Fibroblast of pulmonary artery (primary cell): ENCODE results near the gene PDGFD.
"Not testable (repeated sequence)": the region's sequence is repeated elsewhere in the genome, so short reads cannot be mapped to it uniquely, and the experiment has no call there.

Source experiments
- DNase-seq: peaks from one replicate; pipeline ENCODE4 v3.0.0-alpha.2; 2010; ENCODE audit warnings: low read depth
- H3K4me3 ChIP-seq: replicated peaks from 2 replicates; pipeline ENCODE4 v1.5.1; 2011; ENCODE audit warnings: low read depth, mild to moderate bottlenecking, control low read depth, low read length, moderate library complexity
- CTCF ChIP-seq: IDR thresholded peaks from 2 replicates; pipeline ENCODE4 v1.5.1; 2011; ENCODE audit warnings: mild to moderate bottlenecking, control low read depth, low read length, inconsistent platforms; ENCODE audit errors: missing control alignments

The PDGFD gene

DNA sequence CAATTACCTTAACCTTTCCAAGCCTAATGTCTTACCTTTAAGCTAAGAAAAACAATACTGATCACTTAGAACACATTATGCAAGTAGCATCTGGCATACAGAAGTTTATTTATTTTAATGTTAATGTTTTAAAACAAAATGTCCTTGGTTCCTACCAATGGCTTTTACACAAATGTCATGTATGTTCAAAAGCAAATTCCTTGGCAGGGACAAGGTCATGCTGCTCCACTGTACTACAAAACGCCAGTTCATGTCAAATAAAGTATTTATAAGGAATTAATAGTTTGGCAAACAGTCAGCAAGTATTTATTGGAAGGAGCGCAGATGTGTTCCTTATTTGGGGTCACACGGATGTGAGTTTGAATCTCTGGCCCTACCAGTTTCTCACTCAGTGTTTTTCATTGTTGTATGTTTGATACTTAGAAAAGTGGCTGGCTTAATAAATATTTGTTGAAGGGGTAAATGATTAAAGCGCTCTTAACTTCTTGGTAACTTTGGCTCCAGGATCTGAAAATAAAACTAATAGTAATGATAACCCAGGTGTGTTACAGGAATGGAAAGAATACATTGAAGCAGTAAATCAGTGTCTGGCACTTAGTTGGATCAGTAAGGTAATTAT lies 108.9 kb downstream of the PDGFD start:
- no peak for TF ChIP-seq CTCF
- no peak overlapping the region for H3K4me3 ChIP-seq
- DNase-seq: no peak

DNA sequence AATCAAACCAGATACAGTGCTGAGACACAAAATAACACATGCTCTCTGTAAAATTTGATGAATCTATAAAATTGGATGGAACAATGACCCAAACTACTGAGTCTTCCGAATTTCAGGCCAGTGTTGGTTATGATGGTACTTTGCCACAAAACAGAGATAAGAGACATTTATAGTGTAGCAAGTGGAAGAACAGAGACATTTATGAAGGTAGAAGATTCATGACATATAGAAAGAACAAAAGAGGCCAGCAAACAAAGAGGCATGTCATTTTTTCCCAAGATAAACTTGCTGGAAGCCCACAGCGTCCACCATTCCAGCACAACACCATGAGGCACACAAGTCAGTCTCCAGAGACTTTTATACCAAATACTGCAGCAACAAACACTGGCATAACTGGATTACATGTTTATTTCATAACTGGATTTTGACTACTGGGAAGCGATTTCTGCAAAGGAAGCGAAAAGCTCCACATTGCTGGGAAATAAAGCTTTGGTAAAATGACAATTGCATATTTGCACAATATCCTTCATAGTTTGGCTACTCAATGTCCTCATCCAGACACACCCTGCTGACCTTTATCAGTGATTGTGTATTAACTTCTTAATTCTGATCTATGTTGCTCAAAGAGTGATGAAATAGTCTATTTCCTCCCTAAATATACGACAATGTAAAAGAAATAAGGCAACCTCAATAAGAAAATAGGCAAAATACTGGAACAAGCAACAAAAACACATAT lies 110.0 kb downstream of the PDGFD start:
- TF ChIP-seq CTCF: no peak
- no peak overlapping the region for H3K4me3 ChIP-seq
- DNase-seq: no peak

- no peak for TF ChIP-seq CTCF
- DNase-seq: no peak
- no peak overlapping the region for H3K4me3 ChIP-seq
Observed at GRCh38 chr11:104051778-104052177, 112.2 kb downstream of the PDGFD start.

DNA sequence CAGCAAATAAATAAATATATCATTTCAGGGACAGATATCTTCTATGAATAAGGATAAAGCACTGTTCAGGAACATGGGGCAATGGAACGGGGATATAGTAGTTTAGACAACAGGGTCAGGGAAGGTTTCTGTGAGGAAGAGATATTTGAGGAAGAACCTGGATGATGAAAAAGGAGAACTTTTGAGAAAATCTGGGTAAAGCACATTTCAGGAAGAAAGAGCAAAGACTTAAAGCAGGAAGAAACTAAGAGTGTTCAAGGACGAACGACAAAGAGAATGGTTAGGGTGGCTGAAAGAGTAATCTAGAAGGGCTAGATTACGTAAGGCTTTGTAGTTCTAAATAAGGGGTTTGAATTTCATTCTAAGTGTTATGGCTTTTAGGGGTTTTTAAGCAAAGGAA lies 114.8 kb downstream of the PDGFD start:
- H3K4me3 ChIP-seq: no peak overlapping the region
- DNase-seq: no peak
- no peak for TF ChIP-seq CTCF

DNA sequence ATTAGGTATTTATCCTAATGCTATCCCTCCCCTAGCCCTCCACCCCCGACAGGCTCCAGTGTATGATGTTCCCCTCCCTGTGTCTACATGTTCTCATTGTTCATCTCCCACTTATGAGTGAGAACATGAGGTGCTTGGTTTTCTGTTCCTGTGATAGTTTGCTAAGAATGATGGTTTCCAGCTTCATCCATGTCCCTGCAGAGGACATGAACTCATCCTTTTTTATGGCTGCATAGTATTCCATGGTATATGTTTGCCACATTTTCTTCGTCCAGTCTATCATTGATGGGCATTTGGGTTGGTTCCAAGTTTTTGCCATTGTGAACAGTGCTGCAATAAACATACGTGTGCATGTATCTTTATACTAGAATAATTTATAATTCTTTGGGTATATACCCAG lies 117.1 kb downstream of the PDGFD start:
- H3K4me3 ChIP-seq, DNase-seq: not testable (repeated sequence)

DNA sequence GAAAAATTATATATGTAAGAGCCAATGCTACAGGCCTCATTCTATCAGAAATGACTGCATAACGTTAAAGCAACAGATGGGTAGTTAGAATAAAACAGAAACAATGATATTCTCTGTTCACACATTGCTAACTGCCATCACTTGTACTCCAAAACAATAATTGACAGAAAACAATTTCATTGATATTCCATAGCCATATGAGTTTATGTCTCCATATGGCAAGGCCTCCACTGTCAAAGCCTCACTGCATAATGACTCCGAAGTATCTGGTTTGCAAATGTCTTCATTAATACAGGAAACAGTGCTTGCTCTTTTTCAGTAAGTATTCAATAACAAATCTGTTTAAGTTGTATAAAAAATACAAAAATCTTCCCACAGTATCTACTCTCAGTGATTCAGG lies 117.6 kb downstream of the PDGFD start:
- DNase-seq: no peak
- no peak overlapping the region for H3K4me3 ChIP-seq
- TF ChIP-seq CTCF: no peak

GRCh38 chr11:104043678-104044239 lies 120.2 kb downstream of the PDGFD start:
- no peak overlapping the region for H3K4me3 ChIP-seq
- no peak for TF ChIP-seq CTCF
- peak; percentile 49 for DNase-seq
